Esophagus (tissue), 2 donors: ENCODE data around the gene TSN. TPM values are rescaled to one million over a fixed set of nuclear protein-coding genes. Genes with fewer than 3 reads are reported as not detected.
"Not testable (repeated sequence)": the region's sequence is repeated elsewhere in the genome, so short reads cannot be mapped to it uniquely, and the experiment has no call there.

Experiments
- H3K27ac ChIP-seq, 2 donors: one replicate each; pipeline ENCODE4 v1.5.1; 2013; ENCODE audit warnings: low read depth in 2 of 2, mild to moderate bottlenecking in 2 of 2, inconsistent platforms in 1 of 2, low read length in 1 of 2, moderate library complexity in 1 of 2
- H3K27me3 ChIP-seq, 2 donors: one replicate each; pipeline ENCODE4 v1.6.1; 2013; ENCODE audit warnings: low read length in 2 of 2, control low read depth in 1 of 2, mild to moderate bottlenecking in 1 of 2; ENCODE audit not compliant: insufficient read depth in 2 of 2, control insufficient read depth in 1 of 2
- H3K36me3 ChIP-seq, 2 donors: one replicate each; pipeline ENCODE4 v1.6.1; 2013; ENCODE audit warnings: low read length in 1 of 2; ENCODE audit not compliant: control insufficient read depth in 2 of 2, insufficient read depth in 2 of 2
- H3K4me1 ChIP-seq, 2 donors: one replicate each; pipeline ENCODE4 v1.6.1; 2013; ENCODE audit warnings: low read length in 1 of 2; ENCODE audit not compliant: control insufficient read depth in 2 of 2, insufficient read depth in 2 of 2
- H3K4me3 ChIP-seq, 2 donors: one replicate each; pipeline ENCODE4 v1.5.1; 2013; ENCODE audit warnings: low read length in 2 of 2, mild to moderate bottlenecking in 2 of 2, low read depth in 1 of 2, moderate library complexity in 1 of 2
- H3K9me3 ChIP-seq, 2 donors: one replicate each; pipeline ENCODE4 v1.6.1; 2013; ENCODE audit warnings: mild to moderate bottlenecking in 2 of 2, low read depth in 1 of 2, low read length in 1 of 2, moderate library complexity in 1 of 2; ENCODE audit not compliant: control insufficient read depth in 2 of 2, insufficient read depth in 1 of 2
- WGBS, 2 donors: extraction: QIAGEN DNeasy Blood & Tissue Kit; methylation state at CpG; one replicate each; pipeline ENCODE4 v1.1.7; 2013; 5-methylcytosine and 5-hydroxymethylcytosine counted together
- polyA plus RNA-seq, 2 donors: library from polyadenylated mRNA; stranded (reverse); fragments of 200-250 nt; gene quantifications; one replicate each; pipeline ENCODE4 v1.2.3, GENCODE V29; 2013
- donor health status: healthy with polysubstance abuse.
- donor health status: Bipolar disorder and iron deficiency.

Gene TSN
- polyA plus RNA-seq, 2 donors, result 16.5 to 22.9 TPM

- 88% methylated on average over 8 of the region's 8 CpGs for WGBS, 2 donors
Measured at GRCh38 chr2:121807771-121808170, 52.3 kb downstream of the TSN start.

GRCh38 chr2:121809607-121810006, 54.2 kb downstream of the TSN start:
- H3K27me3 ChIP-seq, result no peaks in the 10 kb centered on the region
- H3K27ac ChIP-seq, result no peak overlapping the region
- no peaks in the 10 kb centered on the region for H3K9me3 ChIP-seq
- H3K4me1 ChIP-seq, result no peaks in the 10 kb centered on the region
- H3K36me3 ChIP-seq, result no peaks in the 10 kb centered on the region
- WGBS, 2 donors, result 47 to 50% methylated on average over 4 of the region's 4 CpGs
- H3K4me3 ChIP-seq, result no peak overlapping the region

More at GRCh38 chr2:121807771-121808170, 52.3 kb downstream of the TSN start:
- not testable (repeated sequence) for H3K36me3 ChIP-seq, H3K4me1 ChIP-seq, H3K27ac ChIP-seq, H3K9me3 ChIP-seq, H3K4me3 ChIP-seq, H3K27me3 ChIP-seq

- WGBS, 2 donors, result 31 to 35% methylated on average over 17 of the region's 17 CpGs
- H3K4me1 ChIP-seq, result no peaks in the 10 kb centered on the region
- no peak overlapping the region for H3K27ac ChIP-seq
- no peaks in the 10 kb centered on the region for H3K27me3 ChIP-seq
- no peak overlapping the region for H3K4me3 ChIP-seq
- H3K9me3 ChIP-seq, result no peaks in the 10 kb centered on the region
- H3K36me3 ChIP-seq, result no peaks in the 10 kb centered on the region
Measured at GRCh38 chr2:121810959-121811853, 55.8 kb downstream of the TSN start.

- WGBS, 2 donors, result 69 to 86% methylated on average over 3 of the region's 3 CpGs
- H3K27ac ChIP-seq, H3K9me3 ChIP-seq, H3K27me3 ChIP-seq, H3K36me3 ChIP-seq, H3K4me3 ChIP-seq, H3K4me1 ChIP-seq: not testable (repeated sequence)
Measured at GRCh38 chr2:121813083-121813482, 57.6 kb downstream of the TSN start.

GRCh38 chr2:121815216-121815615, 59.8 kb downstream of the TSN start:
- Histone ChIP-seq H3K9me3 (no peaks in the 10 kb centered on the region), H3K4me1 (no peaks in the 10 kb centered on the region), H3K36me3 (no peaks in the 10 kb centered on the region), H3K27ac (no peak overlapping the region), H3K27me3 (no peaks in the 10 kb centered on the region), H3K4me3 (no peak overlapping the region)
- 82 to 83% methylated on average over 8 of the region's 8 CpGs for WGBS, 2 donors

GRCh38 chr2:121816797-121817196, 61.3 kb downstream of the TSN start:
- no peaks in the 10 kb centered on the region for H3K4me1 ChIP-seq
- H3K27me3 ChIP-seq, result no peaks in the 10 kb centered on the region
- H3K36me3 ChIP-seq, result no peaks in the 10 kb centered on the region
- no peaks in the 10 kb centered on the region for H3K9me3 ChIP-seq
- no peak overlapping the region for H3K27ac ChIP-seq
- WGBS, 2 donors, result 85 to 87% methylated on average over 7 of the region's 7 CpGs
- no peak overlapping the region for H3K4me3 ChIP-seq

GRCh38 chr2:121817304-121817703, 61.9 kb downstream of the TSN start:
- WGBS, 2 donors, result 94 to 98% methylated on average over 1 of the region's 1 CpG
- not testable (repeated sequence) for H3K27ac ChIP-seq, H3K4me1 ChIP-seq, H3K4me3 ChIP-seq, H3K9me3 ChIP-seq, H3K36me3 ChIP-seq, H3K27me3 ChIP-seq

Other genes starting within 250 kb of the TSN start
- not detected for gene RNU4ATAC, start 224.8 kb upstream of the TSN start, polyA plus RNA-seq
- gene CLASP1, start 106.2 kb upstream of the TSN start, polyA plus RNA-seq, result 1 to 10 TPM; 9.1 to 9.8 TPM
- gene NIFK, start 18.8 kb upstream of the TSN start, polyA plus RNA-seq, result 10 to 100 TPM; 38.2 to 39.9 TPM